Activated naive CD8-positive, alpha-beta T cell treated with anti-CD3 and anti-CD28 coated beads, Interleukin-2, amount 50 U/mL, for 24 hours (primary cell): Measurements from ENCODE around the gene MTMR11.
A peak's percentile ranks its signal among the peaks of the same experiment; 100 is the strongest.
"Not testable (repeated sequence)": the region's sequence is repeated elsewhere in the genome, so short reads cannot be mapped to it uniquely, and the experiment has no call there.

Experiments
- ATAC-seq: fragments of 150-1000 bp; cut with Tn5 transposase; one replicate; pipeline ENCODE4 v1.10.0; 2021
- DNase-seq: peaks from one replicate; pipeline ENCODE4 v3.0.0; 2021
- H3K27ac Mint-ChIP-seq: one replicate; pipeline ENCODE4 v1.8.0; 2021; ENCODE audit warnings: mild to moderate bottlenecking, mixed read lengths
- H3K27me3 Mint-ChIP-seq: one replicate; pipeline ENCODE4 v1.8.0; 2021; ENCODE audit warnings: mixed read lengths
- H3K36me3 Mint-ChIP-seq: one replicate; pipeline ENCODE4 v1.8.0; 2021; ENCODE audit warnings: low read depth, mixed read lengths
- H3K4me1 Mint-ChIP-seq: one replicate; pipeline ENCODE4 v1.8.0; 2021; ENCODE audit warnings: mixed read lengths
- H3K4me3 Mint-ChIP-seq: one replicate; pipeline ENCODE4 v1.8.0; 2021; ENCODE audit warnings: mild to moderate bottlenecking, moderate library complexity, mixed read lengths
- H3K9me3 Mint-ChIP-seq: one replicate; pipeline ENCODE4 v1.8.0; 2021; ENCODE audit warnings: mixed read lengths

The MTMR11 gene

GRCh38 chr1:149896575-149896974 is 40.1 kb downstream of the MTMR11 start:
- no peak for ATAC-seq

GRCh38 chr1:149888999-149889289 is 47.7 kb downstream of the MTMR11 start:
- DNase-seq (no peak), ATAC-seq (no peak)
- Mint-ChIP-seq H3K36me3 (no peaks in the 10 kb centered on the region), H3K9me3 (no peaks in the 10 kb centered on the region), H3K4me1 (peaks cover 9% of the 10 kb centered on the region), H3K4me3 (no peak overlapping the region), H3K27ac (no peak overlapping the region), H3K27me3 (no peaks in the 10 kb centered on the region)

More at GRCh38 chr1:149896575-149896974, 40.1 kb downstream of the MTMR11 start:
- H3K27me3 Mint-ChIP-seq = no peaks in the 10 kb centered on the region
- peaks cover 5% of the 10 kb centered on the region for H3K36me3 Mint-ChIP-seq
- H3K27ac Mint-ChIP-seq = no peak overlapping the region
- DNase-seq = no peak
- peaks cover 9% of the 10 kb centered on the region for H3K9me3 Mint-ChIP-seq
- no peak overlapping the region for H3K4me3 Mint-ChIP-seq
- H3K4me1 Mint-ChIP-seq = peaks cover 24% of the 10 kb centered on the region

- peak; percentile 86 for DNase-seq
- Mint-ChIP-seq H3K9me3 (no peaks in the 10 kb centered on the region), H3K4me3 (no peak overlapping the region), H3K4me1 (peaks cover 9% of the 10 kb centered on the region), H3K36me3 (no peaks in the 10 kb centered on the region), H3K27ac (no peak overlapping the region), H3K27me3 (no peaks in the 10 kb centered on the region)
- peak; percentile 27 for ATAC-seq
These were observed 48.3 kb downstream of the MTMR11 start for GRCh38 chr1:149888247-149888998.

GRCh38 chr1:149887456-149888246 is 49.0 kb downstream of the MTMR11 start:
- Mint-ChIP-seq H3K27me3 (no peaks in the 10 kb centered on the region), H3K4me1 (peaks cover 9% of the 10 kb centered on the region), H3K27ac (no peak overlapping the region), H3K36me3 (no peaks in the 10 kb centered on the region), H3K9me3 (no peaks in the 10 kb centered on the region), H3K4me3 (no peak overlapping the region)
- peak; percentile 58 for ATAC-seq
- DNase-seq = peak; percentile 71

GRCh38 chr1:149887196-149887455 is 49.6 kb downstream of the MTMR11 start:
- not testable (repeated sequence) for H3K4me3 Mint-ChIP-seq, ATAC-seq, DNase-seq, H3K36me3 Mint-ChIP-seq, H3K9me3 Mint-ChIP-seq, H3K27ac Mint-ChIP-seq, H3K27me3 Mint-ChIP-seq
- H3K4me1 Mint-ChIP-seq = peaks cover 13% of the 10 kb centered on the region

GRCh38 chr1:149886396-149887195 is 50.1 kb downstream of the MTMR11 start:
- no peak overlapping the region for H3K27ac Mint-ChIP-seq
- peaks cover 3% of the 10 kb centered on the region for H3K36me3 Mint-ChIP-seq
- H3K4me3 Mint-ChIP-seq = no peak overlapping the region
- H3K4me1 Mint-ChIP-seq = peaks cover 12% of the 10 kb centered on the region
- H3K9me3 Mint-ChIP-seq = no peaks in the 10 kb centered on the region
- H3K27me3 Mint-ChIP-seq = no peaks in the 10 kb centered on the region
- ATAC-seq = peak; percentile 57
- peak; percentile 82 for DNase-seq

- H3K4me1 Mint-ChIP-seq = peaks cover 12% of the 10 kb centered on the region
- not testable (repeated sequence) for H3K36me3 Mint-ChIP-seq, ATAC-seq, H3K4me3 Mint-ChIP-seq, DNase-seq, H3K27me3 Mint-ChIP-seq, H3K27ac Mint-ChIP-seq, H3K9me3 Mint-ChIP-seq
These were observed 50.6 kb downstream of the MTMR11 start for GRCh38 chr1:149886121-149886395.

- Mint-ChIP-seq H3K27ac (no peak overlapping the region), H3K4me1 (peaks cover 12% of the 10 kb centered on the region), H3K4me3 (no peak overlapping the region), H3K9me3 (no peaks in the 10 kb centered on the region), H3K27me3 (no peaks in the 10 kb centered on the region), H3K36me3 (peaks cover 3% of the 10 kb centered on the region)
- ATAC-seq = peak; percentile 13
- peak; percentile 76 for DNase-seq
These were observed 51.1 kb downstream of the MTMR11 start for GRCh38 chr1:149885339-149886120.

GRCh38 chr1:149884433-149885338 is 52.0 kb downstream of the MTMR11 start:
- ATAC-seq (no peak), DNase-seq (no peak)
- no peak overlapping the region for H3K27ac Mint-ChIP-seq
- peaks cover 14% of the 10 kb centered on the region for H3K4me1 Mint-ChIP-seq
- no peaks in the 10 kb centered on the region for H3K27me3 Mint-ChIP-seq
- no peaks in the 10 kb centered on the region for H3K9me3 Mint-ChIP-seq
- no peak overlapping the region for H3K4me3 Mint-ChIP-seq
- peaks cover 3% of the 10 kb centered on the region for H3K36me3 Mint-ChIP-seq

- ATAC-seq = no peak
- DNase-seq = no peak
- no peaks in the 10 kb centered on the region for H3K27me3 Mint-ChIP-seq
- H3K27ac Mint-ChIP-seq = no peak overlapping the region
- H3K4me3 Mint-ChIP-seq = no peak overlapping the region
- H3K9me3 Mint-ChIP-seq = no peaks in the 10 kb centered on the region
- peaks cover 20% of the 10 kb centered on the region for H3K4me1 Mint-ChIP-seq
- H3K36me3 Mint-ChIP-seq = peaks cover 3% of the 10 kb centered on the region
These were observed 53.0 kb downstream of the MTMR11 start for GRCh38 chr1:149883598-149884247.

GRCh38 chr1:149881876-149882275 is 54.8 kb downstream of the MTMR11 start:
- no peak overlapping the region for H3K27ac Mint-ChIP-seq
- H3K9me3 Mint-ChIP-seq = no peaks in the 10 kb centered on the region

GRCh38 chr1:149879556-149879955 is 57.1 kb downstream of the MTMR11 start:
- Mint-ChIP-seq H3K4me1 (peaks cover 24% of the 10 kb centered on the region), H3K36me3 (peaks cover 3% of the 10 kb centered on the region), H3K9me3 (no peaks in the 10 kb centered on the region), H3K27ac (peak overlapping the region; percentile 73), H3K4me3 (no peak overlapping the region), H3K27me3 (no peaks in the 10 kb centered on the region)
- ATAC-seq (no peak), DNase-seq (no peak)

More at GRCh38 chr1:149881876-149882275, 54.8 kb downstream of the MTMR11 start:
- no peak overlapping the region for H3K4me3 Mint-ChIP-seq
- peaks cover 24% of the 10 kb centered on the region for H3K4me1 Mint-ChIP-seq
- peaks cover 3% of the 10 kb centered on the region for H3K36me3 Mint-ChIP-seq
- no peaks in the 10 kb centered on the region for H3K27me3 Mint-ChIP-seq
- ATAC-seq = no peak
- no peak for DNase-seq
